NCI-H345 (cell line): ENCODE data around the gene FNTB.

Source experiments
- DNase-seq: peaks from one replicate; lab custom pipeline; 2025; lab: John Stamatoyannopoulos, UW

FNTB gene, protein sequence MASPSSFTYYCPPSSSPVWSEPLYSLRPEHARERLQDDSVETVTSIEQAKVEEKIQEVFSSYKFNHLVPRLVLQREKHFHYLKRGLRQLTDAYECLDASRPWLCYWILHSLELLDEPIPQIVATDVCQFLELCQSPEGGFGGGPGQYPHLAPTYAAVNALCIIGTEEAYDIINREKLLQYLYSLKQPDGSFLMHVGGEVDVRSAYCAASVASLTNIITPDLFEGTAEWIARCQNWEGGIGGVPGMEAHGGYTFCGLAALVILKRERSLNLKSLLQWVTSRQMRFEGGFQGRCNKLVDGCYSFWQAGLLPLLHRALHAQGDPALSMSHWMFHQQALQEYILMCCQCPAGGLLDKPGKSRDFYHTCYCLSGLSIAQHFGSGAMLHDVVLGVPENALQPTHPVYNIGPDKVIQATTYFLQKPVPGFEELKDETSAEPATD

DNA sequence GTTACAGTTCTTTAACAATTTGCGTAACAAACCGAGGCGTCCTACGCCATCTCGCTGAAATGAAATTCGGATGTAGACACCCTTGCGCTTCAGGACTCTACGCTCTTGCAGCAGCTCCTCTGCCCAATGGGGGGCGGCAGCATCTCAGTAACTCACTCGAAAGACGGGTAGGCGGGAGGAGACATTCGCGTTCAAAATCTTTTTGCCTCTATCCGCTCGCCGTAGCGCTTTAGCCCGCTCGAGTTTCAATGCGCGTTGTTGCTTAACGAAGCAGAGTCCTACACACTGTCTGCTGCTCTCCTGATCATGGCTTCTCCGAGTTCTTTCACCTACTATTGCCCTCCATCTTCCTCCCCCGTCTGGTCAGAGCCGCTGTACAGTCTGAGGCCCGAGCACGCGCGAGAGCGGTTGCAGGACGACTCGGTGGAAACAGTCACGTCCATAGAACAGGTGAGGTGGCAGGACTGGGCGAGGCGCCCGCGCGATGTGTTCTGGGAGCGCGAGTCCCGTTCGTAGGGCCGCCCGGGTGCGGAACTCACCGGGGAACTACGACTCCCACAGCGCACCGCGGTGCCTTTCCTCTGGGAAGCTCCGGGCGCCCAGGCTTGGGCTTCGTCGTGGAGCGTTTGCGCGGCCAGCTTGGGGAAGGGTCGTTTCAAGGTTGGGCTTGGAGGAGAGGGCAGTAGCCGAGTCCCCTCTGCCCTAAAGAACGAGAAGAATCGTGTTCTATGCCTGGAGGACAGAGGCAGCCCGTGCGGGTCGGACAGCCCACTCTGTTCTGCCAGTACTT lies at the start of gene FNTB:
Gene FNTB, plus strand, starts transcription at position 248 of the 790 bp plus-strand sequence. Its CDS starts 59 bp downstream, at position 307.
- peak; percentile 97 for DNase-seq

DNA sequence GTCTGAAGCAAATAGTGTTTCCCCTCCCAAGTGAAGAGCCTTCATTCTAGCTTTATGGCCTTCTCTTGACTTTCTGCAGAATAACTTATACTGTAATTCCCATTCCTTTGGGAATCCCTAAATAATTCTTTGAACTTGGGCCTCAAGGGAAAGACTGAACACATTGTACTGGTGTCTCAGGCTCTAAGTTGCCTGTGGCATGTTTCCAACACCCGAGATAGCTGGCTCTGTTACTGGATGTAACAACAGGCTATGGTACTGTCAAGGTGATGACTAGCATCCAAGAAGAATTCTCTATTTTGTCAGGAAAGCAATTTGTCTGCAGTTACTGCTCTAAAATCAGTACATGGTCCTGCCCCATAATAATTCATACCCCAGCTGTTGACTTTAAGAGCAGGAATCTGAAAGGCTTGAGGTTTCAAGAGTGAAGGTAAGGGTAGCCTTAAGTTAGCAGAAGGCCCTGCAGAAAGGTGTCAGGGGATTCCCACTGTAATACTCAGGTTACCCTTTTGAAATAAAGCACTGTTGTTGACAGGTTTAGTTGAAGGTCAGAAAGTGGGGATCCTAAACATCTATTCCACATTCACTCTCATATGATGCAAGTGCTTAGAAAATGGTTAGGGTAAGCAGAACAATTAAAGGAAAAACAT lies 49.4 kb upstream of the FNTB start:
- no peak for DNase-seq

DNA sequence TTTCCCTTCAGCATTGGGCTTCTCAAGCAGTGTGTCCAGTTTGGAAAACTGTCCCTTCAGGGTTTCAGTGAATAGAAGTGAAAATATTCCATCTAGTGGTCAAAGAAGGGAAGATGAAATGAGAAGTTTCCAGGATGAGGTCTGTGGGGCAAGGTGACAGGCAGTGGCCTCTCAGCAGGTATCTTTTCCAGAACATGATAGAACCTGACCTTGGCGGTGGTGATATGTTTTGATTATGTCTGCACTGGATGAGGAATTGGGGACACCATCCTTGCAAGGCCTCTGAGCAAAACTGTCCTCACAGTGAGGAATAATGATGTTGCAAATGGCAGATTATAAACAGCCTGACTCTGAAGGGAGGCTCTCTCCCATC lies 48.9 kb upstream of the FNTB start:
- DNase-seq, result peak; percentile 11

DNA sequence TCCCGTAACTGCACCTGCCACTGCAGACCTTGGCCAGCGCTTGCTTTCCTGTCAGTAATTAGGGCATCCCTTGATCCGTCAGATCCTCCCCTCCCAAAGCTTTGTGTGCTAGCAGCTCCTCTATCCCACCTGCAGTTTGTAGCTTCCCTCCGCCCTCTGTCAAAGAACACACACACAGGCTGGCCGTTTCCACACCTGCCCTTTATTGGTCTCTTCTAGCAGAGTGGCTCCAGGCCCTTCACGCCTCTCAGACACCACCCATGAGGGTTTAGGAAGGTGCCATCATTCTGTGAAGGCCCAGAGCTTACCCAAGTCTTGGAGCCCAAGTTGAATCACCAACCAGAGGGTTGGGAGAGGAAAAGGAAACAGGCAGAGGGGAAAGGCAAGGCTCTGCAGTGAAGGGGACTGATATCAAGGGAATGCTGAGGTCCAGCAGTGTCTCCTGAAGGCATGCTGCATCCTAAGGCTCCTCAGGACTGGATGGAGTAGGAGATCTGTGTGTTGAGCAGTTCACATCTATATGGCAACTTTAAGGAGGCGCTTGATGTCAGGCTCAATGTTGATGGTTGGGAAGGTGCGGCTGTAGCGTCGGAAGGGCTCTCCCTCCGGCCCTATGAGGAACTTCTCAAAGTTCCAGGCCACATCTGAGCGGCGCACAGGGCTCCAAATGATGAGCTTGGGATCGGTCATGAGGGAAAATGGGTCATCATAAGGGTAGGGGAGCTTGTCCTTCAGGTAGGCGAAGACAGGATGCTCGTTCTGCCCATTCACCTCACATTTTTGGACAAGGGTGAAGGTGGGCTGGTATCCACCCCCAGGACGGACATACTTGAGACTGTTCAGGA lies 47.5 kb upstream of the FNTB start:
- peak; percentile 76 for DNase-seq

DNA sequence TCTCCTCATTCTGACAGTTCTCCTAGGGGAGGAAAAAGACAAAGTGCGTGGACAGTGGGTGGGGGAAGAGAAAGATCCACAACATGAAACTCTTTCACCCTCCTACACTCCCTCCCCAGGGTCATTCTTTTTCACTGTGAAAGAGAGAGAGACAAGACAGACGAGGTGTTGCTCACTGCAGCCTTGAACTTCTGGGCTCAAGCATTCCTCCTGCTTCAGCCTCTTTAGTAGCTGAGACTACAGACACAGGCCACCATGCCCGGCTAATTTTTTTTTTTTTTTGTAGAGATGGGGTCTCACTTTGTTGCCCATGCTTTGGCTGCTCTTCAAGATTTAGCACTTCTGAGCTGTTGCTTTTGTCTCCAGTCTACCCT lies 46.9 kb upstream of the FNTB start:
- no peak for DNase-seq

DNA sequence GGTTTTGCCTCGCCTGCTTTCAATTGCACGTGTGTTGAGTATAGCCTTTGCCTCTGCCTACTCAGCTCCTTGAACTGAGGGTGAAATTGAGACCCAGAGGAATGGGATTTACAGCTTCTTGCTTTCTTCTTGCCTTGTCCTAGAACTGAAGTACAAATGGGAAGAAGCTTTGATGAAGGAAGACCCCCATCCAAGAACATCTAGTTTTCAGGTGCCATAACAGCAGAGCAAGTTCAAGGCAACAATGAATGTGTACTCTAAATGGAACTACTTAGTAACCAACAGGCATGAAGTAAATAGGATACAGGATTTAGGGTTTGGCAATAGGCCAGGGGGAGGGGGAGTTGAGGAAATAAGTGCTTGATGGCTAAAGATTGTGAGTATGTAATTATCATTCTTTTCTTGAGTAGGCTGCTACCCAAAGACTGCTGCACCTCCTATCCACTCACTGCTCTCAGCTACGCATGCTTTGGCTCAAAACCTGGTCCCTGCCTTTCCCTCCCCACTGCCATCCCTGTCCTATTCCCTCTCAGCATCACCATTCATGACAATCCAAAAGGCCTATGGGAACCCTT lies 46.3 kb upstream of the FNTB start:
- no peak for DNase-seq

DNA sequence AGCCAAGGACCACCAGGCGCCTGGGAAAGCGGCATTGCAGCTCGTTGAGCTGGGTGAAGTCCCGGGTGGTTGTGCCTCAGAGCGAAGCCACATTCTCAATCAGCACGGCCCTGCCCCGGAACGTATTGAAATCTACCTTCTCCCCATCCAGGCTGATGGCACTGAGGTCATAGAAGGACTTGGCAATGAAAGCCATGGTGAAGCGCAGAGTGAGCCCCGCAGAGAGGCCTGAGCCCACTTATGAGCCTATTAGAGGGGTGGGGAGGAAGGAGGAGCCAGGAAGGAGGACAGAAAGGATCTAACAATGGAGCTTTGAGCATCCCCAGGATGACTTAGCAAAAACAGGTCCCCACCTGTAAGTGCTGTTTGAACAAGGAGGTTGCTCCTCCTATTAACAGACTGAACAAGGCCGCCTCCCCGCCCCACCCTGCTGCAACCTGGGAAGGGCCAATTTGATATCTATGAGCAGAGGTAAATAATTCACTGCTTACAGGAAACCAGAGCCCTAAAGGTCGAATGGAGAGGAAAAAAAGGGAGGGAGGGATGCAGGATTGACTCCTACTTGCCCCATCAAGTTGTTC lies 44.1 kb upstream of the FNTB start, which contains the start of gene GPX2:
Gene GPX2, minus strand, starts transcription at position 215 of the 581 bp plus-strand sequence. Its CDS starts 19 bp downstream, at position 196.
- DNase-seq, result peak; percentile 92

DNA sequence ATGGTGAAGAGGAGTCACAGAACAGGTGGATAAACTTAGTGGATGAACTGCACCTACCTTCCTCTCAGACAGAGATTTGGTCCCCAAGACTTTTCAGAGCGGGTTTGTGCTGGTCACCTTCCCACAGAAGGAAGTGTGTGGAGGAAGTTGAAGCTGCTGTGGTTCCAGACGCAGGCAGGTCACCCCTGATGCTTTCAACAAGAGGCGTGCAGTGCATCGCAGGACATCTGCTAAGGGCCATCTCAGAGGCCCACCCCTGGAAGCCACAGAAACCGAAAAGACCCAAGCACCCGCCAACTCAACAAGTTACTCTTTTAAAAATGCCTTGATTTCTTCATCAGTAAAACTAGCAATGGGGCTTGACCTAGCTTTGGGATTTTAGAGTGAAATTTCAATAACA lies 43.1 kb upstream of the FNTB start:
- no peak for DNase-seq

DNA sequence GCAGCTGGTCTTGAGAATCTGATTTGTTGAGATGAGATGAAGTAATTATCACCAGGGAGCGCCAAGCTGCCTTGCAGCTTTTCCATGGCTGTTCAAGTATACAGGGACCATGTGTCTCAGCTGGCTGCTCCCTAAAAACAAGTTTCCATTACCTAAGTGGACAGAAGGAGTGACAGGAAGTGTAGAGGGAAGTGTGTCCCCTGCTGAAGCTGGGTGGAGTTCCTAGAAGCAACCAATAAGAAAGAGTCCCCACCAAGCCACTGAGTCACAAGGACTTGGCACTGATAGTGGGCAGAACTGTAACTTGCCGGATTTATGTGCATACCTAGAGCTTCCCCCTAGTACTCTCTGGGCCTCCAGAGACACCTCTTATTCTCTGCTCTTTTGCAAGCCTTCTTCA lies 42.7 kb upstream of the FNTB start:
- DNase-seq, result no peak

DNA sequence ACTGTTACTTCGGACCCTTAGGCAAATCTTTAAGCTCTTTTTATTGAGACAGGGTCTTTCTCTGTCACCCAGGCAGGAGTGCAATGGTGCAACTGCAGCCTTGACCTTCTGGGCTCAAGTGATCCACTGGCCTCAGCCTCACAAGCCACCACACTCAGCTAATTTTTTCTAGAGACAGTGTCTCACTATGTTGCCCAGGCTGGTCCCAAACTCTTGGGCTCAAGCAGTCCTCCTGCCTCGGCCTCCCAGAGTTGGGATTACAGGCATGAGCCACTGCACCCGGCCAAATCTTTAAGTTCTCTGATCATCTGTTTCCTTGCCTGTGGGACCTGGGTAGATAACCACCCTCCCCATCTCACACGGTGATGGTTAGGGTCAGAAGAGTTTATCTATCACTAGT lies 41.8 kb upstream of the FNTB start:
- no peak for DNase-seq

DNA sequence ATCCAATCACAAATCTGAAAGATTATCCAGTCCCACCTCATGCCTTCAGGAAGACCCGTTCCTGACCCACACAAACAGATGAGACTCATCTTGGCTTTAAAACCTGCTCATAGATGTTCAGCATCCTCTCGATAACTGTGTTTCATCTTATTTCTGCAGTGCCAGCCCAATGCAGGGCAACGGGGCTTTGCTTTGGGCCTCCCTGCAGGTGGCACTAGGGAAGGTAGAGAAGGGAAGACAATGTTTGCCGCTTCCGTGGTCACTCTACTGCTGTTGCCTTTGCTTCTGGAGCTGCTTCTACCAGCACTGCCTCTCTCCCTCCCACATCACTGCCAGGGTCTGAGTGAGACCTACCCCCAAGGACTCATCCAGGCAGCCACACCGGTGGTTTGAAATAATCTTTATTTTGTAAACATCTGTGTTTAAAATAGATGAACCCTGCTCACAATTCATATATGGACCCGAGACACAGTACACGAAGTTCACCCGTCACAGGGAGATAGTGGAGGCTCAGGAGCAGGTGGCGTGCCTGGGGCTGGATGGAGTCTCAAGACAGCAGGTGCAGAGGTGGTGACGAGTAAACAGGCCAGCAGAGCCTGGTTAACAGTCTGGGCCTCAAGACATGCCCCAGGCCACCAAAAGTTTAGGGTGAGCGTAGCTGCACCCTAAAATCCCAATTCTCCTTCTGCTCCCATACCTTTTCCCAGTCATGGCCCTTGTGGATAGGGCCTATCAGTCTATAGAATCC lies 41.1 kb upstream of the FNTB start:
- DNase-seq, result no peak

DNA sequence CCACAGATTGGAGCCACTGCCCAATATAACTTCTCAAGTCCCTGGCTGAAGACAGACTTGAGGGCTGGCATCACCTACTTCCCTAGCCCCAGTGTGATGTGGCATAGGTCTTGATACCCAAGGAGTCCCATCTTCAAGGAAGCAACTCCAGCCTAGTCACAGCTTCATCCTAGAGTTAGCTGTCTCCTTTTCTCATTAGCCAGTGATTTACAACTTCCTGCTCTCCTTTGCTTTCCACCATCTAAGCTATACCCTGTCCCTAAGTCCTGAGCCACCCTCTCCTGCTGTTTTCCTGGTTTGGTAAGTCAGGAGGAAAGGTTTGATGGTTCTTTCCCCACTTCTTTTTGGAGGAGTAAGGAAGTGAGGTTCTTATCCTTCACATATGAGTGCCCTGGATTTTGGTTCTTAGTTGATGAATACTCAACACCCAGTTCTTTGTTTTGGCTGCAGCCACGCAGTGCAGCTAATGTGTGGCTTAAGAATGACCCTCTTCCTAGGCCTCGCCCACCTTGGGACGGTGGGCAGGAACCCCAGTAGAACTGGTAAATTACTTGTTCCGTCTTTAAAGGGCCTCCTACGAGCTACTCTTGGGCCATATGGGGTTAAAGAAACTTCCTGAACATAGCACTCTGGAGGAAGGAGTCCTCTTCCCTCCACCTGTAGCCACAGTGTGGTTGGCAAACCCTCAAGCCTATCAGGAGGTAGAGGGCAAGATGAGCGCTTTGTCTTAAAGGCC lies 40.2 kb upstream of the FNTB start:
- no peak for DNase-seq

DNA sequence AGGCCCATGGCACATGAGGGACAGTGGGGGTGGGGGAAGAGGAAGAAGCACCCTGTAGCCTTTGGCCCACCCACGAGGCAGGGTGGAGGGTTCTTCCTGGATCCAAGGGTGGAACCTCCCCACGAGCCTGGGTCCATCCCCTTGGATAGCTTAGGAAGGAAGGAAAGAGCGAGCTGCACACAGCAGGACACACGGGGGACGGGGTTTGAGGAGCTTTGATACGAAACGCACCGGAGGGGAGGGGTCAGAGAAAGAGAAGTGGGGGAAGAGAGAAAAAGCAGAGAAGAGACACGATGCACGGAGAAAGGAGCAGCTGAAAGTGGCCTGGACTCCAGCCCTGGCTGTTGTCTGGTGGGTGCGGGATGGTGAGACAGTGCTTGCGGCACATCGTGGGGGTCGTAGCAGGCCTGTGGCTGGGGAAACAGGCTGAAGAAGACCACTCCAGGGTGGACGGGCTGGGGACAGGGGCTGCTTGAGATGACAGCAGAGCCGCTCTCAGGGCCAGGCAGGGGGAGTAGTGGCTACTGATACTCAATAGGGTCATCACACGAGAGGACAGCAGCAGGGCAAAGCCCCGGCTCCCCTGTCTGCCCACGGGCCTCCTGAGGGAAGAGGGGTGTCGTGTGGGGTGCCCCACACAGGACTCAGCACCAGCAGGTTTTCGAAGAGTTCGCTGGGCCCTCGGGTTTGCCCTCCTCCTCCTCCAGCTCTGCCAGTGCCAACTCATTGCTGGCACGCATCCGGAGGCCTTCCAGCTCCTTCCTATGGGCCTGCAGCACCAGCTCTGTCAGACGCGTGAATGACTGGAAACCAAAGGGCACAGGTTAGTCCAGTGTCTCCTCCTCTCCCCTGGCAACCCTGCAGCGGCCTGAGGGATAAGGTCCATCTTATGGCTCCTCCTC lies 38.7 kb upstream of the FNTB start:
- DNase-seq, result no peak

DNA sequence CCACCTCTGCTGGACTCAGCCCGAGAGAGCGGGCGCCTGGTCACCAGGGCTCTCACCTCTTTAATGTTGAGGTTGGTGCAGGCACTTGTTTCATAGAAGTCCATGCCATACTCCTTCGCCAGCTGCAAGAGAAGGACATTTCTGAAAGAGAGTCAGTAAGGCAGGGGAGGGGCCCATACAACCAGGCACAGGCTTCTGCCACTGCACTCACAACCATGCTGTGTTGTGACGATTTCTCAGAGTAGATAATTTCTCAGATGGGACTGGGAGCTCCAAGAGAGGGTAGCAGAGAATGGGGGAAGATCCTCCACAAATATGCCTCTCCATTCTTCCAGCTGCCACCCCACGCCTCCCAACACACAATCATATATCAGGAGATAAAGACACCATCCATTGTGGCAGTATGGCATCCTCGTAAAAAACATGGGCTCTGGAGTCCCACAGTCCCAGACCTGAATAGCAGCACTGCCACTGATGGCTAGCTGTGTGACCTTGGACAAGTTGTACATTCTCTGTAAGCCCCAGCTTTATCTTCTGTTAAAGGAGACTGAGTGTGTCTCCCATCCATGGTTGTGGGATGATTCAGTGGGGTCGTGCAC lies 38.0 kb upstream of the FNTB start:
- DNase-seq, result no peak

DNA sequence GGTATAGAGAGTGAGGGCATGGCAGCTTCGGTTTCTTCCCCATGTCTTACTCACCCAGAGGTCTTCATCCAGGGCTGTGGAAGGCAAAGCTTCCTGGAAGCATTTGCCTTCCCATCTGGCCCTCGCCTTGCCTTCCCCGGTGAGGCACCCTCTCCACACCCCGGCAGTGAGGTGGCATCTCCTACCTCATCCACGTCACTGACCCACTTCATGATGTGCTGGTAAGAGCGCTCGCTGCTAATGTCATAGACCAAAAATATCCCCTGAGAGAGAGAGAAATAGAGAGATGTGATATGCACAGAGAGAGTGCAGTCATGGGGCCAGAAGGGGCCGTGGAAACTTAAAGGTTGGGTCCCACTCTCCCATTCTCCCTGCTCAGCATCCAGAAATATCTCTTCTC lies 35.8 kb upstream of the FNTB start:
- DNase-seq, result no peak

DNA sequence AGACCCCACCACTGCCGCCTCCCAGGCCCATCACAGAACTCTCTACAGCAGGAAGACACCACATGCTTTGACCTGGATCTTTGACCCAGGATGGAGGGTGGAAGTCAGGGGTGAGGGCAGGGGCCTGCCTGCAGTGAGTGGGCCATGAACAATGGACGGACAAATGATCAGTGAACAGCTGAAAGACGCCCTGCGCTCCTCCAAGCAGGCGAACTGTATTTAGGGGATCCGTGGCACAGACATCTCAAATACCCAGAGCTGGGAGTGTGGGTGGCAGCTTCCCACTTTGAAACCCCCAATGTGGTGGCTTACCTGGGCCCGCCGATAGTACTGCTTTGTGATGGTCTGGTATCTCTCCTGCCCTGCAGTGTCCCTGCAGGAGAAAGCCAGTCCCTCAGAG lies 35.4 kb upstream of the FNTB start:
- DNase-seq, result no peak

DNA sequence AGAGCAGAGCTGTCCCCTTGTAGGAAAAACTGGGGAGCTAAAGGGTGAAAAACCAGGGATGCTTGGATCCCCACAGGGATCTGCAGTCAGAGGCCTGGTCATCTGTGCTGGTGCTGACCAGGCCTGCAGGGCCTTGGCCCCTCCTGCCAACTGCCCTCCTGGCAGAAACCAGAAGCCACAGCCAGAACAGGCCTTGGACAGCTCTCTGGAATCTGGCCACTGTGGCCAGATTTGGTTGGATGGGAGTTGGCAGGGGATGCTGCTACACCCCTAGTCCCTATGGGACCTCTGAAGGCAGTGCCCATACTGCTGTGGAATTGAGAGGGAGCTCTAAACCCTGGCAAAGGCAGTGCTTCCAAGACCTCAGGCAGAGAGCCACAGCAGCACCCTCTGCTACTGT lies 35.0 kb upstream of the FNTB start:
- no peak for DNase-seq
